Heart left ventricle (tissue), 13 donors: ENCODE data around the gene OR7G1.

Source experiments
- POLR2A ChIP-seq, 2 donors: fragments of 450-650 bp; IDR thresholded peaks; one replicate each; pipeline ENCODE4 v1.6.1; 2017; ENCODE audit warnings: antibody characterized with exemption in 2 of 2, mild to moderate bottlenecking in 2 of 2, moderate library complexity in 2 of 2
- TF ChIP-seq, protein P1 (sequence below), 12 donors: fragments of 200-600 bp; sonication (generic) in 4 of 12; IDR thresholded peaks; one replicate each; pipeline versions ENCODE4 v1.5.0 to v1.8.0; 2018 to 2022; ENCODE audit warnings: antibody characterized with exemption in 12 of 12, mild to moderate bottlenecking in 5 of 12
- donor health status: ischemic (EF 13 %, LVEDD 7.1; RV severe dilation, severe dysfunction).
- donor health status: DM: no; HTN: yes; CAD: no.
- donor health status: DM: no; HTN: no; CAD: no.
- donor health status: ischemic (EF 25% LVEDD 6.9; RV normal size, moderate dysfunction).
- donor health status: ischemic (EF 25% LVEDD 5.7; RV mildly dilated, moderate dysfunction).
- donor health status: ischemic (EF 35%, LVEDD 5.7; RV mildly dilated, moderate dysfunction).
- donor health status: nonischemic (EF 11% LVEDD 7.7; RV severe dilation, severe dysfunction).
- donor health status: DM: yes; HTN: yes; CAD: no.
- donor health status: PGD.
- donor health status: ischemic (EF 29% LVEDD 5.4; RV normal size, mild dysfunction).
- donor health status: nonischemic (EF 23%, LVEDD 6.1; RV moderate dilation, normal function).

GRCh38 chr19:9159891-9160290, 44.3 kb upstream of the OR7G1 start:
- TF ChIP-seq, protein P1, sequence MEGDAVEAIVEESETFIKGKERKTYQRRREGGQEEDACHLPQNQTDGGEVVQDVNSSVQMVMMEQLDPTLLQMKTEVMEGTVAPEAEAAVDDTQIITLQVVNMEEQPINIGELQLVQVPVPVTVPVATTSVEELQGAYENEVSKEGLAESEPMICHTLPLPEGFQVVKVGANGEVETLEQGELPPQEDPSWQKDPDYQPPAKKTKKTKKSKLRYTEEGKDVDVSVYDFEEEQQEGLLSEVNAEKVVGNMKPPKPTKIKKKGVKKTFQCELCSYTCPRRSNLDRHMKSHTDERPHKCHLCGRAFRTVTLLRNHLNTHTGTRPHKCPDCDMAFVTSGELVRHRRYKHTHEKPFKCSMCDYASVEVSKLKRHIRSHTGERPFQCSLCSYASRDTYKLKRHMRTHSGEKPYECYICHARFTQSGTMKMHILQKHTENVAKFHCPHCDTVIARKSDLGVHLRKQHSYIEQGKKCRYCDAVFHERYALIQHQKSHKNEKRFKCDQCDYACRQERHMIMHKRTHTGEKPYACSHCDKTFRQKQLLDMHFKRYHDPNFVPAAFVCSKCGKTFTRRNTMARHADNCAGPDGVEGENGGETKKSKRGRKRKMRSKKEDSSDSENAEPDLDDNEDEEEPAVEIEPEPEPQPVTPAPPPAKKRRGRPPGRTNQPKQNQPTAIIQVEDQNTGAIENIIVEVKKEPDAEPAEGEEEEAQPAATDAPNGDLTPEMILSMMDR (IDR thresholded peaks at IDR 0.05): no peak
- TF ChIP-seq POLR2A (IDR thresholded peaks at IDR 0.05): no peak
